Islet precursor cell (in vitro differentiated cells): Measurements from ENCODE around the gene TNIK.
"Not testable (repeated sequence)": the region's sequence is repeated elsewhere in the genome, so short reads cannot be mapped to it uniquely, and the experiment has no call there.

ENCODE experiments used
- DNase-seq: peaks from one replicate; pipeline ENCODE4 v3.0.0-alpha.2; 2018

The TNIK gene

DNA sequence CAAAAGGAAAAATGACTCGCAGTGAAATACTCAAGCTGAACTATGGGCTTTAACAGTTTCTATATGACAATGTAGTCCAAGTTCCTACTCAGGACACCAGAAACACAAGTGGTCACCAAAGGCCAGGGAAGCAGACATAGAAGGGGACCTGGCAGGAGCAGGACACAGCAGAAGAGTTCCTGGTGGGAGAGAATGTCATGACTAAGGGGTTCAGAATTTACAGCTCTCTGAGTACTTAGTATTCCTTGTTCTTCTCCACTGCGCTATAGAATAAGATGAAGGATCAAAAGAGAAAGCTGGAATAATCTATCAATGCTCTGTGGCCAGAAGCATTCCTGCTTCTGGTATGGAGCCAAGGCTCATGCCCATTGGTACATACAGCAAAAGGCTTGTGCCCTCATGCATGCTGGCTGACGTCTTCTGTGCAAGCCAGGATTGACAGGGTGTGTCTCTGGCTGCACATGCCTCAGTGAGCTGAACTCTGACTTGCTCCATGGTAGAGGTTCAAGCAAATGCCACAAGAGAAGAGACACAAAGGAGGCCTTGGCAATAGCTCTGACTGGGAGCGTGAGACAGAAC is 305.0 kb downstream of the TNIK start:
- DNase-seq = peak; percentile 54

GRCh38 chr3:171150945-171151344 is 309.3 kb downstream of the TNIK start:
- DNase-seq = no peak

DNA sequence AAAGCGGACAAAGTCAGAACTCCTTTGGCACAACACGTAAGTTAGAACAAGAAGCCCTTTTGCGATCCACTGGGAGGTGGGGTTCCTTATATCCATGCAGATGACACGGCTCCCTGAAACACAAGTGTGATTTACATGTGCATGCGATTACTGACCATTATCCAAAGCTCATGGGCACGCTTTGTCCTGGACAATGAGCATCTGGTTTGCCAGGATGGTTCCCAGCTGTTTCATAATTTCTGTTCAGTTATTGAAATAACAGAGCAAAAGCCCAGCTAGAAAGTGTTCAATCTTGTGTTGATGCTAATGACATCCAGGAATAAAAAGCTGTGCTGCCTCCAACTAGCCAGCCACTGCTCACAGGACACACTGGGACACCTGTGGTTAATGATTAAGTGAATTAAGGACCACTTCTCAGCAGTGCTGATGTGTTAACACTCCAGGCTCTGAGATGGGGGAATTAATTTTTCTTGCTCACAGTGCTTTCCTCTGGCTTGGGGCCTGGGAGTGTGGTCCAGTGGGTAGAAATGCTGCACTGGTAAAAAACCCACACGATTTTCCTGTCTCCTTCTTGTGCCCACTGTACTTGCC is 310.6 kb downstream of the TNIK start:
- no peak for DNase-seq

DNA sequence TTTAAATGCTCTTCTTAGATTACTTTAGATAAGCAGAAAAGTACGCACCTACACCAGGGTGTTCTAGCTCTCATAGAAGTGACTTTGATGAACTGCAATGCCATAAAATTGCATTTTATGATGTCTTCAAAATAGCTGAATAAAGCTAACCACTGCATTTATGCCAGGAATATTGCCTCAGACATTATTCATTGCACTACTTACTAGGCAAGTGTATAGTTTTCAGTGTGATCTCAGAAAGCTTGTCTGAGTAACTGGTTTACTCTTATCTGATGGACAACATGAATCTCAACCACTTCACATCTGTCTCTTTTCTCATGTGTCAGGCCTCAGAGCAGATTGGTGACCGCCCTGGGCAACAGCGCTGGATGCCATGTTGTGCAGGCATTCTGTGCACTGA is 314.4 kb downstream of the TNIK start:
- DNase-seq = no peak

DNA sequence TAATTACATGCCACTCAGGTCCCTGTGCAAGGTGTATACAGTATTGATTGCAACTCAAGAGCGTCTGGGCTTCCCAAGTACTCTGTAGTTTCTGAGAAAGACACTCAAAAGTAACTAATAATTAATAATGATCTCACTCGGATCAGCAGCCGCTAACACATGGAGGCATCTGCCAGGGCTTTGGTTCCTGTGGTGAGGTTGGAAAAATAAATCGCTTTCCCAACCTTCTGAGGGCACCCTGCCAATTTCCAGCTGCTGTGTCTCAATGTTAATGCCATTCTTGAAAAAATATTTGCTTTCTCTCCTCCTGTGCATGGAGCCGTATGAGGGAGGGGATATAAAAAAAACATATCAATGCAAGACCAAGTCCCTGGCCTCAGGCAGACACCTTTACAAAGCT is 317.2 kb downstream of the TNIK start:
- no peak for DNase-seq

- no peak for DNase-seq
These were observed 320.0 kb downstream of the TNIK start for GRCh38 chr3:171140246-171140645.

DNA sequence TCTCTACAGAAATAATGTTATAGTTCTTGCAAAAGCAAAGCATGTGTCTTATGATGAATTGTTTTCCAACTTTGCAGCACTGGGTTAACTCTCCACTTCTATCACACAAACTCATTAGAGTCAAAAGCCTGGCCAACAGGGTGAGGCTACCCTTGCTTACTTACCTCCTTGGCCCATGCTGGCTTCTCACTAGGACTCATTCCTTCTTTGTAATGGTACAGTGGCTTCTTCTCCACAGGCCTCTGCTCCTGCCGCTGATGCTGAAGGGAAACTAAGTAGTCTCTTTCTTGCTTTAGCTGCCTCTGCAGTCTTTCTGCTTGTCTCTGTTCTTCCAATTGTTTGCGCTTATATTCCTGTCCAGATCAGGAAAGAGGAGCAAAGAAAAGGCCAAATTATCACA is 322.2 kb downstream of the TNIK start:
- no peak for DNase-seq

DNA sequence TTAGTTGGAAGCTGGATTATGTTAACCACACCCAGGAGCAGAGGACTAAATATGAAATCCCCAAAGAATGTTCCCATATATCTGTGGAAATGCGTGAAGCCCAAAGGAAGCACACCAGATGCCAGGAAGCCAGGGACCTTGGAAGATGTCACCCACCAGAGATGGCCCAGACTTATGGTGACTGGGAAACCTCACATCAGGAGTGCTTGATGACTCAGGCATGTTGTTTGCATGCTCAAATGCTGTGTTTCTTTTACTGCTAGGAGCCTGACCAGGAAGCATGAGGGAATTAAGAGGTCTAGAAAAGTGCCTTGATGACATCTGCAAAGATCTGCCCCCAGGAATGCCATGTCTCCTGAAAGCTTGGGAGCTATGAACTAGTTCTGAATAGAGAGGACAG is 324.7 kb downstream of the TNIK start:
- DNase-seq = no peak

DNA sequence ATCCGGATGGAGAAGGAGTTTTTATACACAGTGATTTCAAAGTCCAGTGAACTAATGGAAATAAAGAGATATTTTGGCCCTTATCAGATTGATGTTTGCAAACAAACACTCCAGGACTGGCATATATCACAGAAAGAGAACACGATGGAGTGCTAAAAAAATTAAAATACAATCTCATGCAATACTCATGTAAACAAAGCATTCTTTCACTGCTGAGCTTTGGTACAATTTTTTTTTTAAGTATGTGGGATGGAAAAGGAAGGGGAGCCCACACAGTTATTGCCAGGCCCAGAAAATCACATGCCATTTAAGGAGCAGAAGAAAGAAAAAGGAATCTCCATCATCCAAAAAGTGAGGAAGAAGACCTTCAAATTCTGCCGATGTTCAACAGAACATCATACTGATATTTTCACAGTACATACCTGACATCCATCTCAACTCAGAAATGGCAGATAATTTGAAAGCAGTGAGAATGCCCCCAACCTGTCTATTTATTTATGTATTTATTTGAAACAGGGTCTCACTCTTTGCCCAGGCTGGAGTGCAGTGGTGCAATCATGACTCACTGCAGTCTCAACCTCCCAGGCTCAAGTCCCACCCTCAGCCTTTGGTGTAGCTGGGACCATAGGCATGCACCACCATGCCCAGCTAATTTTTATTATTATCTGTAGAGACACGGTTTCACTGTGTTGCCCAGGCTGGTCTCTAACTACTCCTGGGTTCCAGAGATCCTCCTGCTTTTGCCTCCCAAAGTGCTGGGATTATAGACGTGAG is 326.2 kb downstream of the TNIK start:
- DNase-seq = no peak

DNA sequence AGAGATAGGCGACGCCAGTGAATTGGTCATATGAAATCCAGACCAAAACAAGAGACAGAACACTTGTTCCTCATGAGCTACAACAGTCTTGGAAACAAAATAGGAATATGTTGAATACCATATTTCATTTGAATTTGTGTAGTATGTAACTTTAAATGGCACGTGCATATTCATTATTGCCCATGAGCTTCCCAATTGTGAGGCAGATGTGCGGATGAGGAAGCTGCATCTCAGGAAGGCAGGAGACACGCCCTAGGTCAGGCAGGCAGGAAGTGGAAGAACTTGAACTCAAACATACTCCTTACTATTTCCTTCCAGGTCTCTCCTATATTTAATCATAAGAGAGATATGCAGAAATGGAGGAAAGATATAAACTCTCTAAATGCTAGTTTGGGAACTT is 326.9 kb downstream of the TNIK start:
- DNase-seq = no peak

GRCh38 chr3:171132873-171133272 is 327.3 kb downstream of the TNIK start:
- DNase-seq = no peak

GRCh38 chr3:171129827-171130226 is 330.4 kb downstream of the TNIK start:
- DNase-seq = no peak

GRCh38 chr3:171127611-171128010 is 332.6 kb downstream of the TNIK start:
- DNase-seq = no peak

DNA sequence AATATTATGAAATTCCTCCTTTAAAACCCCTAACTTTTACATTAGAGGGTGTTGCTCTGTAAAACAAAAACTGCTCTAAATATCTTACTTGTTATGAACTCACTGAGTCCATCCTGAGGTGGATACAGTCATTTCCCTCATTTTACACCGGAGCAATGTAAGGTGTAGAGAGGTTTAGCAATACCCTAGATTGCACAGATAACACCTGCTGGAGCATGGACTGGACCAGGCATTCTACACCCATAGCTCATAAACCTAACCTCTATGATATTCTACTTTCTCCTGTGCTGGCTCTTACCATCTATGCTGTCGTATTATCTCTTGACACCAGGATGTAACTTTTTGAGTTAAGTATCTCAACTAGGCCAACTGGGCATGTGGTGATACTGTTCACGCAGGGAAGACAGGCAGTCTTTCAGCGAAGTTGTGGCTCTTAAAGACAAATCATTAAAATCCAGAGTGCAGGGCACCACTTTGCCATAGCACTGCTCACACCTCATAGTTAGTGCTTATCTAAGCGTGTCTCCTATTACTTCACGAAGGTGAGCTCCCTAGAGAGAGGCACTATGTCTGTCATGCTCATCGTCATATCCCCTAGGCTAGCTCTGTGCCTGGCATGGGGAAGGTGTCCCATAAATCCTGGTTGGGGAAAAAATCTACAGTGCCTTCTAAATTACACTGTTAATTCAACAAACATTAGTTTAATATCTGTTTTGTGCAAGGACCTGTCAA is 333.6 kb downstream of the TNIK start:
- DNase-seq = no peak

- no peak for DNase-seq
These were observed 335.2 kb downstream of the TNIK start for GRCh38 chr3:171125010-171125409.

DNA sequence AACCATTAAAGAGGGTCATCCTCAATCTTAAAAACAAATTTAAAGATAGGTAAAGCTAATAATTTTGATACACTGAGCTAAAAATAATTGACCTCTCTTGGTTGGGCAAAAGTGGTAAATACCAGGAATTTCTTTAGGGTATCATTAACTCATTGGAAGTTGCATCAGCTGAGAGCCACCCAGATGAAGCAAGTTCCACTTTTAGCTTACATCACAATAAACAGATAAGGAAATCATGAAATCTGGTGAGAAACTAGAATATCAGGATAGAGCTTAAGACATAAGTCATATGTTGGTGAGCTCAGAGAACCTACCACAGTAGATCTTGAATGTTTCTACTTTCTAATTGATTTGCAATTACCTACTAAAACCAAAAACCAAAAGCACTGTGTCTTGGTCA is 336.3 kb downstream of the TNIK start:
- no peak for DNase-seq

GRCh38 chr3:171122861-171123260 is 337.3 kb downstream of the TNIK start:
- no peak for DNase-seq

- no peak for DNase-seq
These were observed 338.0 kb downstream of the TNIK start for GRCh38 chr3:171122240-171122639.

DNA sequence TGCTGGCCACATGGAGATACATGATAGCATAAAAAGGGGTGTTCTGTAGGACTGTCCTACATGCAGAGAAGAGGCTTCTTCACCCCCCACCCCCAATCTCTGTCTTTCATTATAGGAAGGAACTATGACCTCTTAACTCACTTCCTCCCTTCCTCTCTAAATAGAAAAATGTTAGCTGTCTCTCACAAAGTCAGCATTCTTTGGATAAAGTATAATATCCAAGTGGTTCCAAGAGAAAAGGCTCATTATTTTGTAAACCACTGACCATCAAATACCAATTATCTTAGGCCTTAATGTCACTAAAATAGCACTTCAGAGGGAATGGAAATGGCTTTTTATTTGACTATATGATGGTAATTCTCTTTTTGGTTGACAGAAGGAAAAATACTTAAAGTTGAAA is 338.4 kb downstream of the TNIK start:
- no peak for DNase-seq

- not testable (repeated sequence) for DNase-seq
These were observed 340.8 kb downstream of the TNIK start for GRCh38 chr3:171119402-171119801.

GRCh38 chr3:171118993-171119392 is 341.2 kb downstream of the TNIK start:
- not testable (repeated sequence) for DNase-seq

- DNase-seq = no peak
These were observed 343.3 kb downstream of the TNIK start for GRCh38 chr3:171116824-171117395.

DNA sequence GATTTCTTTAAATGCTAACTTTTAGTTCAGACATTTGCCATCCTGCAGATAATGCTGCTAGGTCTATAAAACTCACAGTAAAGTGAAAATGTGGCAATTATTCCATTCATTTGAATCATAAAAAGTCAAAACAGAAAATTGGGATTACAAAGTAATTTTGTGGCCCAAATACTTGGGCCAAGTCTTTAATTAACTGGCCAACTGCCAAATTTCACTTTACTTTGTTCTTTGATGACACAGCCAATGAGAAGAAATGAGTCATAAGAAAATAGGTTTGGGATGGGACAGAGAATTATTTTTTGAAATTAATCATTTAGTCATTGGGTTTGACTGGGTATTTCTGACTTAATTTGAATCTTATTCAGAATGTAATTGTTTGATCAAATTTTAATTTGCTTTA is 343.8 kb downstream of the TNIK start:
- no peak for DNase-seq
